GM13977 (cell line): ENCODE measurements around the gene TRIM23.

Experiments
- DNase-seq: peaks from one replicate; pipeline ENCODE4 v3.0.0; 2012; ENCODE audit warnings: low spot score
- CTCF ChIP-seq: IDR thresholded peaks from 2 replicates; pipeline ENCODE4 v1.5.1; 2012; ENCODE audit warnings: mild to moderate bottlenecking, control low read depth; ENCODE audit not compliant: insufficient read depth; ENCODE audit errors: extremely low read depth, missing control alignments
- in situ Hi-C: fragments of 300-500 bp; cut with MboI; formaldehyde crosslinking; loops from one replicate; pipeline ENCODE4 v1.12.0; 2022; ENCODE audit warnings: low sequenced_read_pairs, low pct_unique_long_range_greater_than_20kb, mixed read lengths, inconsistent platforms; ENCODE audit not compliant: unreplicated experiment

TRIM23 gene

GRCh38 chr5:65555287-65555686 is 68.8 kb downstream of the TRIM23 start:
- no peak for TF ChIP-seq CTCF
- in situ Hi-C loops = no loop called here
- no peak for DNase-seq

- no peak for TF ChIP-seq CTCF
- DNase-seq = no peak
- in situ Hi-C loops = no loop called here
These were observed 70.2 kb downstream of the TRIM23 start for GRCh38 chr5:65553941-65554340.

- in situ Hi-C loops = no loop called here
- no peak for TF ChIP-seq CTCF
- no peak for DNase-seq
These were observed 75.9 kb downstream of the TRIM23 start for GRCh38 chr5:65548281-65548680.

GRCh38 chr5:65546141-65546540 is 78.0 kb downstream of the TRIM23 start:
- in situ Hi-C loops = no loop called here
- no peak for DNase-seq
- TF ChIP-seq CTCF = no peak

GRCh38 chr5:65544473-65544872 is 79.7 kb downstream of the TRIM23 start:
- in situ Hi-C loops = no loop called here
- no peak for DNase-seq
- TF ChIP-seq CTCF = no peak

GRCh38 chr5:65539827-65540226 is 84.3 kb downstream of the TRIM23 start:
- no peak for TF ChIP-seq CTCF
- DNase-seq = no peak

More at GRCh38 chr5:65539827-65540226, 84.3 kb downstream of the TRIM23 start:
- in situ Hi-C loops = no loop called here
